ENCODE data around the gene ADAMTS15.

Gene ADAMTS15

DNA sequence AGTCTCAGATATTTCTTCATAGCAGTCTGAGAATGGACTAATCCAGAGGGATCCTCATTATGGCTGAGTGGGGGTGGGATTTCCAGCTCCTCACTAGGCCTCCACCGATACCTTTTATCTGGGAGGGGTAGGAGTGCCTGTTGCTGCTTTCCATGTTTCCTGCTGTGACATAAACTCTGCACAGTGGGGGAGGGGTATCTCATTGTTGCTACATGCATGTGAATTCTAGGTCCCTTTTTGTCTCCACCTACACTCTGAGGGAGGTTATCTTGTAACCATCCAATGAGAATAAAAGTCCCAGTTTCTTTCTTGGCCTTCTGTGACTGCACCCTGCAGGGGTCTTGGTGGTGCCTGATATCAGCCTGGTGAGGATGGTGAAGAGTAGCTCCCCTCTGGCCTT lies 60.5 kb downstream of the ADAMTS15 start:
- no peak overlapping the region for H3K4me3 ChIP-seq (ENCODE audit: low read depth, low read length)
- no peak for DNase-seq (ENCODE audit: low read depth)
- TF ChIP-seq, protein P1, sequence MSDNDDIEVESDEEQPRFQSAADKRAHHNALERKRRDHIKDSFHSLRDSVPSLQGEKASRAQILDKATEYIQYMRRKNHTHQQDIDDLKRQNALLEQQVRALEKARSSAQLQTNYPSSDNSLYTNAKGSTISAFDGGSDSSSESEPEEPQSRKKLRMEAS (IDR thresholded peaks at IDR 0.05; ENCODE audit: low read depth, low read length), result no peak
- TF ChIP-seq POLR2A (IDR thresholded peaks at IDR 0.05; ENCODE audit: extremely low read depth, insufficient read length) (no peak), MYC (IDR thresholded peaks at IDR 0.05; ENCODE audit: low read depth, low read length) (no peak)
- TF ChIP-seq, protein P2, sequence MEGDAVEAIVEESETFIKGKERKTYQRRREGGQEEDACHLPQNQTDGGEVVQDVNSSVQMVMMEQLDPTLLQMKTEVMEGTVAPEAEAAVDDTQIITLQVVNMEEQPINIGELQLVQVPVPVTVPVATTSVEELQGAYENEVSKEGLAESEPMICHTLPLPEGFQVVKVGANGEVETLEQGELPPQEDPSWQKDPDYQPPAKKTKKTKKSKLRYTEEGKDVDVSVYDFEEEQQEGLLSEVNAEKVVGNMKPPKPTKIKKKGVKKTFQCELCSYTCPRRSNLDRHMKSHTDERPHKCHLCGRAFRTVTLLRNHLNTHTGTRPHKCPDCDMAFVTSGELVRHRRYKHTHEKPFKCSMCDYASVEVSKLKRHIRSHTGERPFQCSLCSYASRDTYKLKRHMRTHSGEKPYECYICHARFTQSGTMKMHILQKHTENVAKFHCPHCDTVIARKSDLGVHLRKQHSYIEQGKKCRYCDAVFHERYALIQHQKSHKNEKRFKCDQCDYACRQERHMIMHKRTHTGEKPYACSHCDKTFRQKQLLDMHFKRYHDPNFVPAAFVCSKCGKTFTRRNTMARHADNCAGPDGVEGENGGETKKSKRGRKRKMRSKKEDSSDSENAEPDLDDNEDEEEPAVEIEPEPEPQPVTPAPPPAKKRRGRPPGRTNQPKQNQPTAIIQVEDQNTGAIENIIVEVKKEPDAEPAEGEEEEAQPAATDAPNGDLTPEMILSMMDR (IDR thresholded peaks at IDR 0.05; ENCODE audit: low read depth, low read length), result no peak

DNA sequence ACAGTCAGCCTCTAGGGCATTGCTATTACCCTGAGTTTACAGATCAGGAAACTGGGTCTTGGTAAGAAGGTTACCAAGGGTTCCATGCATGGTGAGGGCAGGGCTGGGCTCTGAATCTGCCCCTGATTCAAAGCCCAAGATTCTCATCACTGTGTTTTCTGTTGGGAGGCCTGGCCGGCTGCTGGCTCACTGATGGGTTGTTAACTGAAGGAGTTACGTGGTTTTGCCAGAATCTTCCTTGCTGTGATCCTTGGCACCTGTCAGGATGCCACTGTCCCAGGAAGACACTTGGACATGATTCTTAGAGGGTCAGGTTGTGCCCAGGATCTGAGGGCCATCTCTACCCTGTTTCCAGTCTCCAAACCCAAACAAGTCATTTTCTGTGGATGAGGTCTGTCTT lies 61.5 kb downstream of the ADAMTS15 start:
- no peak overlapping the region for H3K4me3 ChIP-seq (ENCODE audit: low read depth, low read length)
- no peak for TF ChIP-seq MYC (IDR thresholded peaks at IDR 0.05; ENCODE audit: low read depth, low read length)
- TF ChIP-seq, protein P1 (IDR thresholded peaks at IDR 0.05; ENCODE audit: low read depth, low read length), result no peak
- TF ChIP-seq POLR2A (IDR thresholded peaks at IDR 0.05; ENCODE audit: extremely low read depth, insufficient read length), result no peak
- TF ChIP-seq, protein P2 (IDR thresholded peaks at IDR 0.05; ENCODE audit: low read depth, low read length), result no peak
- DNase-seq (ENCODE audit: low read depth), result no peak

DNA sequence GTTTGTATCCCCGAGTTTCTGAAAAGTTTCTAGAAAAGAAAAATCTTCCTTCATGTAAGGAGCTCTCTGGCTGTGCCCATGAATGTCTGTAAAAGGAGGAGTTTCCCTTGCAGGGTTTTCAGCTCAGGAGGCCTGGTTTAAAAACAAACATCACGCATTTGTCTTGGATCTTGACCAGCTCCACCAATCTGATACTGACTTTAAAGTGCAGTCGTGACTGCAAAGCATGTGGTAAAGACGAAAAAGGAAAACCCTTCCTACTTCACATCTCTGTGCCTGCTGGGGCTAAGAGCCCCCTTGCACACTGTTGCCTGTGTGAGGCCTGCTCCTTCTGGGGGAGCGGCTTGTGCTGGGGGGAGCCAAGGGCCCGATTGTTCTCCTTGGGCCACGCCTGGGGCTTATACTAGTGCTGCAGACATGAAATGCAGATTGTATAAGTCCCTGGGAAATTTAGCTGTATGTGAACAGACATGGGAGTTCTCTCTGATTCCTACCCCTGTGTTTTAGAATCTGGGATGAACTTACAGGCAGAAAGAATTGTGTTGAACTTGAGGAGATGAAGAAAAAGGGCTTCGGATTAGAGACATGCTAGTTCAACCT lies 62.1 kb downstream of the ADAMTS15 start:
- DNase-seq (ENCODE audit: low read depth), result no peak
- no peak overlapping the region for H3K4me3 ChIP-seq (ENCODE audit: low read depth, low read length)
- TF ChIP-seq, protein P2 (IDR thresholded peaks at IDR 0.05; ENCODE audit: low read depth, low read length), result no peak
- TF ChIP-seq, protein P1 (IDR thresholded peaks at IDR 0.05; ENCODE audit: low read depth, low read length), result no peak
- no peak for TF ChIP-seq POLR2A (IDR thresholded peaks at IDR 0.05; ENCODE audit: extremely low read depth, insufficient read length)
- no peak for TF ChIP-seq MYC (IDR thresholded peaks at IDR 0.05; ENCODE audit: low read depth, low read length)

DNA sequence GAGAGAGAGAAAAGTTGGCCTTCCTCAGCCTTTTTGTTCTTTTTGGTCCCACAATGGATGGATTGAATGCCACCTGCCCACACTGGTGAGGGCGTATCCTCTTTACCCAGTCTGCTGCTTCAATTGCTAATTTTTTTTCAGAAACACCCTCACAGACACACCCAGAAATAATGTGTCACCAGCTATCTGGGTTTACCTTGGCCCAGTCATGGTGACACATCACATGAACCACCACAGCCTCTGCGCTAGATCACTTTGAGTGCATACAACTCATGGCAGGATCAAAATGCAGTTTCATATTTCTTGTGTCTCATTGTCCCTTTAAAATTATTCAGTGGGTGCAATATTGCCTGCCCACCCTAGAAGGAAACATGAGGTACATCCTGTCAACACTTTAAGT lies 63.3 kb downstream of the ADAMTS15 start:
- TF ChIP-seq POLR2A (IDR thresholded peaks at IDR 0.05; ENCODE audit: extremely low read depth, insufficient read length) (no peak), MYC (IDR thresholded peaks at IDR 0.05; ENCODE audit: low read depth, low read length) (no peak)
- TF ChIP-seq, protein P2 (IDR thresholded peaks at IDR 0.05; ENCODE audit: low read depth, low read length), result no peak
- TF ChIP-seq, protein P1 (IDR thresholded peaks at IDR 0.05; ENCODE audit: low read depth, low read length), result no peak
- DNase-seq (ENCODE audit: low read depth), result no peak
- H3K4me3 ChIP-seq (ENCODE audit: low read depth, low read length), result no peak overlapping the region

DNA sequence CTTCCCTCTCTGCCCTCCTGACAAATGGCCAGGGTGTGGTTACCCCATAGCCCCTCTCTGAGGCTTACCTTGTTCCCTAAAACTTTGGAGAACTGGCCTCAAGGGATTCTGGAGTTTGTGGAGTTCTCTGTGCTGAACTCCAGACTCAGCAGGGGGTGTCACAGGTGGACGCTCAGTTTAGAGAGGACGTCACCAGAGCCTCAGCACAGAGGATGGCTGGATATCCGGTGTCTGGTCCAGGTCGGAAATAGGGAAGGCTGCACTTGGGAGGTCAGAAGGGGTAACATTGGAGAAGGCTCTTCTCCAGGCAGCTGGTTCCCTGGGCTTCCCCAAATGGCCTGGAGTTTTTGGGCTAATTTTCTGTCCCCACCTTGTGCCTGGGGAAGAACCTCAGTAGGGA lies 64.2 kb downstream of the ADAMTS15 start:
- no peak for DNase-seq (ENCODE audit: low read depth)
- TF ChIP-seq MYC (IDR thresholded peaks at IDR 0.05; ENCODE audit: low read depth, low read length), result no peak
- TF ChIP-seq POLR2A (IDR thresholded peaks at IDR 0.05; ENCODE audit: extremely low read depth, insufficient read length), result no peak
- TF ChIP-seq, protein P1 (IDR thresholded peaks at IDR 0.05; ENCODE audit: low read depth, low read length), result no peak
- TF ChIP-seq, protein P2 (IDR thresholded peaks at IDR 0.05; ENCODE audit: low read depth, low read length), result no peak
- H3K4me3 ChIP-seq (ENCODE audit: low read depth, low read length), result no peak overlapping the region

Measured in NB4 (cell line).